CD4-positive, alpha-beta T cell (primary cell): ENCODE results near the gene TPO. TPM values are rescaled to one million over a fixed set of nuclear protein-coding genes. Genes with fewer than 3 reads are reported as not detected.

Experiments used
- ATAC-seq: fragments of 200-7000 bp; cut with Tn5 transposase; one replicate; pipeline ENCODE4 v1.10.0; 2022; ENCODE audit warnings: mild to moderate bottlenecking; ENCODE audit not compliant: poor library complexity
- CTCF ChIA-PET: fragments of 350-600 bp; sonication (Branson Sonifier 250); formaldehyde crosslinking; loops from one replicate; lab custom pipeline; 2021; ENCODE audit warnings: antibody characterized with exemption, inconsistent platforms; lab: Charles Lee
- POLR2A ChIA-PET: fragments of 350-600 bp; sonication (Branson Sonifier 250); formaldehyde crosslinking; loops from one replicate; lab custom pipeline; 2021; ENCODE audit warnings: antibody characterized with exemption, inconsistent platforms; lab: Charles Lee
- DNase-seq, 14 experiments: peaks; one replicate each; pipeline ENCODE4 v3.0.0-alpha.2; 2013 to 2020; ENCODE audit warnings: mixed read lengths in 2 of 14
- H3K27ac ChIP-seq, 2 donors: one replicate each; pipeline versions ENCODE4 v1.5.1 to v1.7.0; 2013; ENCODE audit warnings: low read length in 2 of 2, low read depth in 1 of 2, mild to moderate bottlenecking in 1 of 2
- H3K27me3 ChIP-seq, 2 experiments: 1 replicate in 1 of 2; 2 replicates in 1 of 2; pipeline versions ENCODE4 v1.6.1 to v1.7.0; 2013; ENCODE audit warnings: low read length in 2 of 2, control low read depth in 1 of 2, mild to moderate bottlenecking in 1 of 2, moderate library complexity in 1 of 2; ENCODE audit not compliant: insufficient read depth in 2 of 2, control insufficient read depth in 1 of 2
- H3K36me3 ChIP-seq: one replicate; pipeline ENCODE4 v1.6.1; 2013; ENCODE audit warnings: low read length, control low read depth; ENCODE audit not compliant: insufficient read depth
- H3K4me1 ChIP-seq: one replicate; pipeline ENCODE4 v1.6.1; 2013; ENCODE audit warnings: low read length, control low read depth; ENCODE audit not compliant: insufficient read depth
- H3K4me3 ChIP-seq: one replicate; pipeline ENCODE4 v1.5.1; 2013; ENCODE audit warnings: mild to moderate bottlenecking, low read length, moderate library complexity
- H3K9me3 ChIP-seq, 2 experiments: 1 replicate in 1 of 2; 2 replicates in 1 of 2; pipeline versions ENCODE4 v1.6.1 to v1.7.0; 2013; ENCODE audit warnings: low read length in 2 of 2, mild to moderate bottlenecking in 2 of 2, control low read depth in 1 of 2, moderate library complexity in 1 of 2; ENCODE audit not compliant: control insufficient read depth in 1 of 2, insufficient read depth in 1 of 2
- H3K27ac Mint-ChIP-seq: one replicate; pipeline ENCODE4 v1.8.0; 2020; ENCODE audit warnings: mixed read lengths
- H3K27me3 Mint-ChIP-seq: one replicate; pipeline ENCODE4 v1.8.0; 2021; ENCODE audit warnings: mixed read lengths
- H3K36me3 Mint-ChIP-seq: one replicate; pipeline ENCODE4 v1.8.0; 2021; ENCODE audit warnings: low read depth, mixed read lengths
- H3K4me1 Mint-ChIP-seq: one replicate; pipeline ENCODE4 v1.8.0; 2021; ENCODE audit warnings: low read depth, mixed read lengths
- H3K4me3 Mint-ChIP-seq: one replicate; pipeline ENCODE4 v1.8.0; 2020; ENCODE audit warnings: mild to moderate bottlenecking, mixed read lengths
- H3K9me3 Mint-ChIP-seq: one replicate; pipeline ENCODE4 v1.8.0; 2020; ENCODE audit warnings: mixed read lengths
- intact Hi-C, 2 experiments: fragments of 100-400 bp; cut with DNase I in 1 of 2; cut with micrococcal nuclease in 1 of 2; formaldehyde crosslinking; loops; one replicate each; pipeline versions ENCODE4 v1.15.1 to v1.9.0; 2023 to 2025; cut with DNase I, micrococcal nuclease
- total RNA-seq, 174 experiments: library from RNA in 2 of 174; stranded (reverse) in 2 of 174; gene quantifications; one replicate each; pipeline ENCODE4 v1.2.3 and lab custom pipeline; 2021 to 2026
- TF ChIP-seq, protein P1 (sequence below): fragments of 200-600 bp; IDR thresholded peaks from one replicate; pipeline ENCODE4 v1.8.0; 2022; ENCODE audit warnings: antibody characterized with exemption, mild to moderate bottlenecking

Gene TPO
- total RNA-seq, 2 experiments from 2014 or later: 0.27 TPM; not detected in 1

DNA sequence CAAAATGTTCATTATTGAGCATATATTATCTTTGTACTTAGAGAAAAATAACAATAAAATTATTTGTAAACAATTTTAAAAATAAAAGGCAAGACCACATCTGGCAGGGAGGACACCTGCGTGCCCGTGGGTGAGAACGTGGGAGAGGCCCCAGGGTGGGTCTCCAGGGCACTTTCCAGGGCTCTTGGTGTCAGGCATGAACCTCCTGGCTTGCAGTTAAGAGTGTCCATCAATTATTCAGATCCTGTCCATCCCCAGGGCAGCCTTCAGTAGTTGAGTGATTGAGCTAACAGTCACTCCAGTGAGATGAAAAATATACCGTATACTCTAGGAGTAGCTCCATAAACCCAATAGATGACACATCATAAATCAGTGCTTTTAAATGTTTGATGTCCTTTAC lies 49.7 kb downstream of the TPO start:
- intact Hi-C loops: no loop called here
- no peaks in the 10 kb centered on the region for H3K36me3 ChIP-seq
- H3K27me3 Mint-ChIP-seq: no peaks in the 10 kb centered on the region
- no peaks in the 10 kb centered on the region for H3K36me3 Mint-ChIP-seq
- no peak overlapping the region for H3K27ac Mint-ChIP-seq
- H3K9me3 Mint-ChIP-seq: no peaks in the 10 kb centered on the region
- no peak overlapping the region for H3K4me3 ChIP-seq
- ChIA-PET POLR2A (no interaction called here), CTCF (no interaction called here)
- no peaks in the 10 kb centered on the region for H3K4me1 Mint-ChIP-seq
- DNase-seq (no peak), ATAC-seq (no peak)
- H3K4me3 Mint-ChIP-seq: no peak overlapping the region
- H3K9me3 ChIP-seq: no peaks in the 10 kb centered on the region
- no peaks in the 10 kb centered on the region for H3K27me3 ChIP-seq
- no peaks in the 10 kb centered on the region for H3K4me1 ChIP-seq
- TF ChIP-seq, protein P1, sequence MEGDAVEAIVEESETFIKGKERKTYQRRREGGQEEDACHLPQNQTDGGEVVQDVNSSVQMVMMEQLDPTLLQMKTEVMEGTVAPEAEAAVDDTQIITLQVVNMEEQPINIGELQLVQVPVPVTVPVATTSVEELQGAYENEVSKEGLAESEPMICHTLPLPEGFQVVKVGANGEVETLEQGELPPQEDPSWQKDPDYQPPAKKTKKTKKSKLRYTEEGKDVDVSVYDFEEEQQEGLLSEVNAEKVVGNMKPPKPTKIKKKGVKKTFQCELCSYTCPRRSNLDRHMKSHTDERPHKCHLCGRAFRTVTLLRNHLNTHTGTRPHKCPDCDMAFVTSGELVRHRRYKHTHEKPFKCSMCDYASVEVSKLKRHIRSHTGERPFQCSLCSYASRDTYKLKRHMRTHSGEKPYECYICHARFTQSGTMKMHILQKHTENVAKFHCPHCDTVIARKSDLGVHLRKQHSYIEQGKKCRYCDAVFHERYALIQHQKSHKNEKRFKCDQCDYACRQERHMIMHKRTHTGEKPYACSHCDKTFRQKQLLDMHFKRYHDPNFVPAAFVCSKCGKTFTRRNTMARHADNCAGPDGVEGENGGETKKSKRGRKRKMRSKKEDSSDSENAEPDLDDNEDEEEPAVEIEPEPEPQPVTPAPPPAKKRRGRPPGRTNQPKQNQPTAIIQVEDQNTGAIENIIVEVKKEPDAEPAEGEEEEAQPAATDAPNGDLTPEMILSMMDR: no peak
- H3K27ac ChIP-seq: no peak overlapping the region

DNA sequence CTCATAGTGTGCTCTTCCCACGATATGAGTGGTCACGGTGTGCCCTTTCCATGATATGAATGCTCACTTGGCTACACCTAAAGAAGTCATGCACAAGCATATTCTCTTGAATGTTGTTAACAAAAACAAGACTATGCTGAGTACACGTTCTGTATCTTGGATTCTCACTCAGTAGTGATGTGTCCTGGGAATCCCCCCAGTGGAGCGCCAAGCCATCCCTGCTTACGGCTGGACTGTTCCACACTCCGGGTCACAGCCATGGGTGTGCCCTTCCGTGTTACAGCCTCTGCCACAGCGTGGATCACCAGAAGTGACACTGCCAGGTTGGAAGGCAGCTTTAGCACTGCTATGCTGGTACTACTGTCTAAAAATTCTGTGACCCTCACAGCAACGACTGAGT lies 59.1 kb downstream of the TPO start:
- no peaks in the 10 kb centered on the region for H3K4me1 ChIP-seq

DNA sequence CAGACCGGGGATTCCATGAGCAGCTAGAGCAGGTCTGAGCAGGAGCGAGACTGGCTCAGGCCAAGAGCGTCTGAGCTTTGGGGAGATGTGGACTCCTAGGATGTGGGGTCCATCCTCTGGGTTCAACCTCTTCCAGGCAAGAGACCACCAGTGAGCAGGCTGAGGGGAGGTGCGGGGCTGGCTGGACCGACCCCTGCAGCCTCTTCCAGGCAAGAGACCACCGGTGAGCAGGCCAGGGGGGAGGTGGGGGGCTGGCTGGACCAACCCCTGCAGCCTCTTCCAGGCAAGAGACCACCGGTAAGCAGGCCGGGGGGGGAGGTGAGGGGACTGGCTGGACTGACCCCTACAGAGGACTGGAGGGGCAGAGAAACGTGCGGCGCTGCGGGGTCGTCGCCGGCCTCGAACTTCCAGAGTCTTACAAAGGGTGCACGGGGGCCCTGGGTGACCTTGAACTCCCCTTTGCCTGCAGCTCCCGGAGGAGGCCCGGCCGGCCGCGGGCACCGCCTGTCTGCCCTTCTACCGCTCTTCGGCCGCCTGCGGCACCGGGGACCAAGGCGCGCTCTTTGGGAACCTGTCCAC lies 63.4 kb downstream of the TPO start:
- ATAC-seq (no peak), DNase-seq (no peak)
- no peaks in the 10 kb centered on the region for H3K27me3 ChIP-seq
- Mint-ChIP-seq H3K9me3 (no peaks in the 10 kb centered on the region), H3K4me3 (no peak overlapping the region), H3K36me3 (no peaks in the 10 kb centered on the region), H3K27ac (no peak overlapping the region), H3K4me1 (no peaks in the 10 kb centered on the region), H3K27me3 (no peaks in the 10 kb centered on the region)
- no peaks in the 10 kb centered on the region for H3K36me3 ChIP-seq
- ChIA-PET POLR2A (no interaction called here), CTCF (no interaction called here)
- H3K4me1 ChIP-seq: no peaks in the 10 kb centered on the region
- intact Hi-C loops: no loop called here
- no peak overlapping the region for H3K27ac ChIP-seq
- peaks cover 0 to 9% of the 10 kb centered on the region in 2 experiments for H3K9me3 ChIP-seq
- TF ChIP-seq, protein P1: no peak
- H3K4me3 ChIP-seq: no peak overlapping the region

More for the DNA sequence above, 59.1 kb downstream of the TPO start:
- Mint-ChIP-seq H3K27me3 (no peaks in the 10 kb centered on the region), H3K27ac (no peak overlapping the region), H3K4me3 (no peak overlapping the region), H3K36me3 (no peaks in the 10 kb centered on the region), H3K9me3 (no peaks in the 10 kb centered on the region), H3K4me1 (no peaks in the 10 kb centered on the region)
- no peak for ATAC-seq
- Histone ChIP-seq H3K36me3 (no peaks in the 10 kb centered on the region), H3K27ac (no peak overlapping the region), H3K9me3 (peaks cover 0 to 9% of the 10 kb centered on the region in 2 experiments), H3K27me3 (no peaks in the 10 kb centered on the region), H3K4me3 (no peak overlapping the region)
- TF ChIP-seq, protein P1: no peak
- POLR2A ChIA-PET: no interaction called here
- no peak for DNase-seq
- CTCF ChIA-PET: no interaction called here
- intact Hi-C loops: no loop called here
